SU-DHL-6 (cell line): ENCODE results near the gene SH3PXD2A.

Experiments
- EZH2phosphoT487 ChIP-seq: fragments of 200-600 bp; sonication (generic), shearing (Covaris generic); conservative IDR thresholded peaks from 2 replicates; pipeline ENCODE4 v1.6.1; 2018; ENCODE audit warnings: mild to moderate bottlenecking, antibody characterized with exemption, low read length, moderate library complexity, mixed read lengths
- TF ChIP-seq, protein P1 (sequence below): fragments of 200-600 bp; sonication (generic); IDR thresholded peaks from one replicate; pipeline ENCODE4 v1.5.1; 2017; ENCODE audit warnings: antibody characterized with exemption, mild to moderate bottlenecking, low read length, moderate library complexity; ENCODE audit not compliant: insufficient read depth, poor library complexity, severe bottlenecking

- TF ChIP-seq EZH2phosphoT487 = no peak
- TF ChIP-seq, protein P1, sequence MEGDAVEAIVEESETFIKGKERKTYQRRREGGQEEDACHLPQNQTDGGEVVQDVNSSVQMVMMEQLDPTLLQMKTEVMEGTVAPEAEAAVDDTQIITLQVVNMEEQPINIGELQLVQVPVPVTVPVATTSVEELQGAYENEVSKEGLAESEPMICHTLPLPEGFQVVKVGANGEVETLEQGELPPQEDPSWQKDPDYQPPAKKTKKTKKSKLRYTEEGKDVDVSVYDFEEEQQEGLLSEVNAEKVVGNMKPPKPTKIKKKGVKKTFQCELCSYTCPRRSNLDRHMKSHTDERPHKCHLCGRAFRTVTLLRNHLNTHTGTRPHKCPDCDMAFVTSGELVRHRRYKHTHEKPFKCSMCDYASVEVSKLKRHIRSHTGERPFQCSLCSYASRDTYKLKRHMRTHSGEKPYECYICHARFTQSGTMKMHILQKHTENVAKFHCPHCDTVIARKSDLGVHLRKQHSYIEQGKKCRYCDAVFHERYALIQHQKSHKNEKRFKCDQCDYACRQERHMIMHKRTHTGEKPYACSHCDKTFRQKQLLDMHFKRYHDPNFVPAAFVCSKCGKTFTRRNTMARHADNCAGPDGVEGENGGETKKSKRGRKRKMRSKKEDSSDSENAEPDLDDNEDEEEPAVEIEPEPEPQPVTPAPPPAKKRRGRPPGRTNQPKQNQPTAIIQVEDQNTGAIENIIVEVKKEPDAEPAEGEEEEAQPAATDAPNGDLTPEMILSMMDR = no peak
Observed at GRCh38 chr10:103690281-103690680, 165.1 kb downstream of the SH3PXD2A start.
